Epithelial cell of esophagus (primary cell): ENCODE data around the gene PHOSPHO2.
"Not testable (repeated sequence)": the region's sequence is repeated elsewhere in the genome, so short reads cannot be mapped to it uniquely, and the experiment has no call there.

Experiments used
- DNase-seq: peaks from one replicate; pipeline ENCODE4 v3.0.0; 2010; ENCODE audit warnings: low read depth
- H3K4me3 ChIP-seq: 2 replicates; pipeline ENCODE4 v1.5.1; 2011; ENCODE audit warnings: mild to moderate bottlenecking, low read length, control low read depth
- TF ChIP-seq, protein P1 (sequence below): IDR thresholded peaks from 2 replicates; pipeline ENCODE4 v1.5.1; 2011; ENCODE audit warnings: low read depth, mild to moderate bottlenecking, low read length, control low read depth, inconsistent platforms; ENCODE audit not compliant: insufficient read depth; ENCODE audit errors: missing control alignments

PHOSPHO2 gene

DNA sequence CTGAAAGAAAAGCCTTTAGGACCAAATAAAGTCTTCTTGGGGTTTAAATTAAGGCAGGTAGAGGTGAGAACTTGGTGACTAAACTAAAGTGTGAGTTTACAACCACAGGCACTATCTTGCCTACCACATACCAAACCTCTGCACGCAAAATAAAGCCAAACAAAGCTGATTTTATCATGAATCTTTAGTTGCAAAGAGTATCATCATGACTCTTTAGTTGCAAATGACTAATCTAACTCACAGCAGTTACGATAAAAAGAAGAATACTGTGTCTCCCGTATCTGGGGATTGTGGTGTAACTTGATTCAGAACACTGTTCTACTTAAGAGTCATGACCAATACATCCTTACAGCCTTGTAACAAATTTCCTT is 11.2 kb upstream of the PHOSPHO2 start:
- peak; percentile 75 for DNase-seq
- TF ChIP-seq, protein P1, sequence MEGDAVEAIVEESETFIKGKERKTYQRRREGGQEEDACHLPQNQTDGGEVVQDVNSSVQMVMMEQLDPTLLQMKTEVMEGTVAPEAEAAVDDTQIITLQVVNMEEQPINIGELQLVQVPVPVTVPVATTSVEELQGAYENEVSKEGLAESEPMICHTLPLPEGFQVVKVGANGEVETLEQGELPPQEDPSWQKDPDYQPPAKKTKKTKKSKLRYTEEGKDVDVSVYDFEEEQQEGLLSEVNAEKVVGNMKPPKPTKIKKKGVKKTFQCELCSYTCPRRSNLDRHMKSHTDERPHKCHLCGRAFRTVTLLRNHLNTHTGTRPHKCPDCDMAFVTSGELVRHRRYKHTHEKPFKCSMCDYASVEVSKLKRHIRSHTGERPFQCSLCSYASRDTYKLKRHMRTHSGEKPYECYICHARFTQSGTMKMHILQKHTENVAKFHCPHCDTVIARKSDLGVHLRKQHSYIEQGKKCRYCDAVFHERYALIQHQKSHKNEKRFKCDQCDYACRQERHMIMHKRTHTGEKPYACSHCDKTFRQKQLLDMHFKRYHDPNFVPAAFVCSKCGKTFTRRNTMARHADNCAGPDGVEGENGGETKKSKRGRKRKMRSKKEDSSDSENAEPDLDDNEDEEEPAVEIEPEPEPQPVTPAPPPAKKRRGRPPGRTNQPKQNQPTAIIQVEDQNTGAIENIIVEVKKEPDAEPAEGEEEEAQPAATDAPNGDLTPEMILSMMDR, result no peak
- no peak overlapping the region for H3K4me3 ChIP-seq

DNA sequence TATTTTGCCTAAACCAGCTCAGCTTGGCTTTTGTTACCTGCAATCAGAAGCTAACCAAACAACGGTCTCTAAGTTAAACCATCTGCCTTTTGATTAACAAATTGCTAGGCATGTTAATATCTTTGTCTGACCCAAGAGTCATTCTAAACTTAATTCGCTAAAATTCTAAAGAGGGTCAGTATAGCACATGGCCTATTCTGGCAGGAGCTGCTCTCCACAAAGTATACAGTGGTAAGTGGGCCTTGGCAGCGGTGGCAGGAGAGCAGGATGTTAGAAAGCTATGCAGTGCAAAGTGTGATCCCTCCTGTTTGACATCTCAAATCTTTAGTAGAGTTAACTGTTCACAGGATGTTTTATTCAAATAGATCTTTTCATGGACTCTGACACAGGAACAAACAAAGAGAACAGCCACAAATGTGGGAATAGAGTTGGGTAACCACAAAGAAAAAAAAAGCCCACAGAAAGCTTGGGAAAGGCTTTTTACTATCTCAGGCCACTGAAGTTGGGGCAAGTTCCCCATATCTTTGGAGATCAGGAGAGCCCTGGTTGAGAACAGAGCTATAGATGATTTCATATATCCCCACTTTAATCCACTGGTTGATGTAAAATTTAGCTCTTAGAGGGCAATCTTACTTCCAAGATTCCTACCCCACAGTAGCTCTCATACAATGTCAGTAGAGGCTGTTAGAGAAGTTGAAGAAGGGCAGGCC is 10.7 kb upstream of the PHOSPHO2 start:
- TF ChIP-seq, protein P1, result no peak
- no peak for DNase-seq
- no peak overlapping the region for H3K4me3 ChIP-seq

DNA sequence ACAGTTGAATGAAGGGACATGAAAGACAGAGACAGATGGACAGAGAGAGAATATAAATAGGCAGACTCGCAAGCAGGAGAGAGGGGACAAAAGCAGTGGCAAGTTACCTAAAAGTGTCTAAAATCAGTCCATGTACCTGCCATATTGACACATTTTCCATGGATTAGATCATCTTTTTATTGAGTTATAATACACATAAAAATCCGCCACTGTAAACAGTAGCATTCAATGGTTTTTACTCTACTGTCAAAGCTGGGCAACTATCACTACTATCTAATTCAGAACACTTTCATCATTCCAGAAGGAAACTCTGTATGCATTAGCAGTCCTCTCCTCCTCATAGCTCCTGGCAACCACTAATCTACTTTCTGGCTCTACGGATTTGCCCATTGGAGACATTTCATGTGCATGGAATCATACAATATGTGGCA is 10.1 kb upstream of the PHOSPHO2 start:
- TF ChIP-seq, protein P1, result no peak
- no peak for DNase-seq
- H3K4me3 ChIP-seq, result no peak overlapping the region

DNA sequence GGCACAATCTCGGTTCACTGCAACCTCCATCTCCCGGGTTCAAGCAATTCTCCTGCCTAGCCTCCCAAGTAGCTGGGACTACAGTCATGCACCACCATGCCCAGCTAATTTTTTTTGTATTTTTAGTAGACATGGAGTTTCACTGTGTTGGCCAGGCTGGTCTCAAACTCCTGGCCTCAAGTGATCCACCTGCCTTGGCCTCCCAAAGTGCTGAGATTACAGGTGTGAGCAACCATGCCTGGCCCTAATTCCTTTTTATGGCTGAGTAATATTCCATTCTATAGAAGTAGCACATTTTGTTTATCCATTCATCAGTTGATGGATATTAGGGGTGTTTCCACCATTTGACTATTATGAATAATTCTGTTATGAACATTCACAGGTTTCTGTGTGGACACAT is 9.6 kb upstream of the PHOSPHO2 start:
- not testable (repeated sequence) for H3K4me3 ChIP-seq, DNase-seq

DNA sequence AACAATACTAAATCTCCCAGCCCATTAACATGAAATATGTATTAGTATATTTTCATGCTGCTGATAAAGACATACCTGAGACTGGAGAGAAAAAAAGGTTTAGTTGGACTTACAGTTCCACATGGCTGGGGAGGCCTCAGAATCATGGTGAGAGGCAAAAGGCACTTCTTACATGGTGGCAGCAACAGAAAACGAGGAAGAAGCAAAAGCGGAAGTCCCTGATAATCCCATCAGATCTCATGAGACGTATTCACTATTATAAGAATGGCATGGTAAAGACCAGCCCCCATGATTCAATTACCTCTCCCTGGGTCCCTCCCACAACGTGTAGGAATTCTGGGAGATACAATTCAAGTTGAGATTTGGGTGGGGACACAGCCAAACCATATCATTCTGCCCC is 7.4 kb upstream of the PHOSPHO2 start:
- not testable (repeated sequence) for DNase-seq, H3K4me3 ChIP-seq

DNA sequence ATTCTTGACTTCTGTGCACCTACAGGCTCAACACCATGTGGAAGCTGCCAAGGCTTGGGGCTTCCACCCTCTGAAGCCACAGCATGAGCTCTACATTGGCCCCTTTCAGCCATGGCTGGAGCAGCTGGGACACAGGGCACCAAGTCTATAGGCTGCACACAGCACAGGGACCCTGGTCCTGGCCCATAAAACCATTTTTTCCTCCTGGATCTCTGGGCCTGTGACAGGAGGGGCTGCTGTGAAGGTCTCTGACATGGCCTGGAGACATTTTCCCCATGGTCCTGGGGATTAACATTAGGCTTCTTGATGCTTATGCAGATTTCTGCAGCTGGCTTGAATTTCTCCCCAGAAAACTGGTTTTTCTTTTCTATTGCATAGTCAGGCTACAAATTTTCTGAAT is 6.3 kb upstream of the PHOSPHO2 start:
- not testable (repeated sequence) for DNase-seq, H3K4me3 ChIP-seq

DNA sequence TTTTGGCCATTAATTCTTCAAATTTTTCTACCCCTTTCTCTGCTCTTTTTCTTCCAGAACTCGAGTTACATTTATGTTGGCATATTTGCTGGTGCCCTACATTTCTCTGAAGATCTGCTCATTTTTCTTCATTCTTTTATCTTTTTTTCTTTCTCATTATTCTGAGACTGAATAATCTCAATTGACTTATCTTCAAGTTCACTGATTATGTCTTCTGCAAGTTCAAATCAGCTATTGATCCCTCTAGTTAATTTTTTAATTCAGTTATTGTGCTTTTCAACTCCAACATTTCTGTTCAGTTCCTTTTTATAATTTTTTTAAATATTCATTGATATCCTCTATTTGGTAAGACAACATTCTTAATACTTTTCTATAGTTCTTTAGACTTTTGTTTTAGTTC is 3.3 kb upstream of the PHOSPHO2 start:
- no peak for DNase-seq
- TF ChIP-seq, protein P1, result no peak
- no peak overlapping the region for H3K4me3 ChIP-seq

DNA sequence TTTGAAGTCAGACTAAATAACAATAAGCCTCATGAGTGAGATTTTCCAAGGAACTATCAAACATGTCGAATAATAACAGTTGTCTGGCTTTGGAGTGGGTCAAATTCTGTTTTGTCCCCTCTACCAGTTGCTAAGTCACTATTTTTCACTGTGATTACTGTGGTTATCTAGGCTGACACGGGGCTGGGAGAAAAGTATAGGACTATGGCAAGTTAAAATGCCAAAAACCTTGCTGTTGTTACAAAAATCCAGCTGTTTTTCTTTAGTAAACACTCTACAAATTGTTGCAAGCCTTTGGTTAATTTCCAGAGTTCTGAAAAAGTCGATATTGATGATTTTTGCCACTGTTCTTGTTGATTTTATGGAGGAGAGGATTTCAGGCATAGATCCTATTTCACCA is 1.6 kb upstream of the PHOSPHO2 start:
- H3K4me3 ChIP-seq, result no peak overlapping the region
- TF ChIP-seq, protein P1, result no peak
- DNase-seq, result no peak

DNA sequence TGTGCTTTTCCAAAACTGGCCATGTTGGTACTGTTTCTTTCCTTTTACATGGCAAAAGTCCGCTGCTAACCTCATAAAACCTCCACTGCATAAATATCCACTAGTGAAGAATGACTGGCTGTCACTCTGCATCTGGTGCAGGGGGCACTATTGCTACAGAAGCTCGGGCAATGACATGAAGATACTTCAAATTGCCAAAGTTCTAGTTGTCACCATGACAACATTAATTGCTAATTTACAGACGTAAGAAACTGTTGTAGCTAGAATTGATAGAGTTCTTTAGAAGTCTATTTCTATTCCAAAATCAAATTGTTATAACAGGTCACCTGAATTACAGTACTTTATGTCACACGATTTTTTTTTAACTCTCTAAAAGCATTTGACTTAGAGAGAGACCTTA is 909 bp upstream of the PHOSPHO2 start:
- H3K4me3 ChIP-seq, result no peak overlapping the region
- TF ChIP-seq, protein P1, result no peak
- no peak for DNase-seq
